GM23338 (cell line): ENCODE measurements around the gene STX10. TPM values are rescaled to one million over a fixed set of nuclear protein-coding genes. Genes with fewer than 3 reads are reported as not detected.

ENCODE experiments used
- ATAC-seq: fragments of 200-7000 bp; cut with Tn5 transposase; 3 replicates; pipeline ENCODE4 v1.9.1; 2020
- DNase-seq: peaks from one replicate; pipeline ENCODE4 v3.0.0-alpha.2; 2015; ENCODE audit warnings: low spot score
- H2AFZ ChIP-seq: fragments of 200-600 bp; sonication (generic); 2 replicates; pipeline ENCODE4 v1.8.0; 2016; ENCODE audit warnings: antibody characterized with exemption, mild to moderate bottlenecking, moderate library complexity
- H3F3A ChIP-seq: fragments of 200-600 bp; sonication (generic); replicated peaks from 2 replicates; pipeline ENCODE4 v1.8.0; 2017; ENCODE audit warnings: antibody characterized with exemption, mixed run types, low read depth
- H3K27ac ChIP-seq: fragments of 200-600 bp; sonication (generic); 2 replicates; pipeline ENCODE4 v1.6.1; 2016; ENCODE audit warnings: low read depth
- H3K27me3 ChIP-seq: fragments of 200-600 bp; sonication (generic); 2 replicates; pipeline ENCODE4 v1.8.0; 2016; ENCODE audit warnings: mild to moderate bottlenecking, mixed run types, moderate library complexity; ENCODE audit not compliant: insufficient read depth
- H3K36me3 ChIP-seq: fragments of 200-600 bp; sonication (generic); 2 replicates; pipeline ENCODE4 v1.8.0; 2016; ENCODE audit warnings: mild to moderate bottlenecking; ENCODE audit not compliant: insufficient read depth
- H3K4me1 ChIP-seq: fragments of 200-600 bp; sonication (generic); 2 replicates; pipeline ENCODE4 v1.8.0; 2016; ENCODE audit warnings: mild to moderate bottlenecking, moderate library complexity; ENCODE audit not compliant: insufficient read depth
- H3K4me2 ChIP-seq: fragments of 200-600 bp; sonication (generic); 2 replicates; pipeline ENCODE4 v1.7.1; 2017; ENCODE audit warnings: mixed run types
- H3K4me3 ChIP-seq: fragments of 200-600 bp; sonication (generic); 2 replicates; pipeline ENCODE4 v1.6.1; 2016; ENCODE audit warnings: mixed run types
- H3K79me2 ChIP-seq: fragments of 200-600 bp; sonication (generic); replicated peaks from 2 replicates; pipeline ENCODE4 v1.8.0; 2017; ENCODE audit warnings: mild to moderate bottlenecking; ENCODE audit not compliant: insufficient read depth
- H3K9me2 ChIP-seq: fragments of 200-600 bp; sonication (generic); 2 replicates; pipeline ENCODE4 v1.8.0; 2017; ENCODE audit not compliant: insufficient read depth
- H4K20me1 ChIP-seq: fragments of 200-600 bp; sonication (generic); replicated peaks from 2 replicates; pipeline ENCODE4 v1.8.0; 2017; ENCODE audit warnings: mild to moderate bottlenecking; ENCODE audit not compliant: insufficient read depth
- H3K27ac Mint-ChIP-seq: 2 replicates; pipeline ENCODE4 v1.8.0; 2020; ENCODE audit warnings: inconsistent platforms, mild to moderate bottlenecking, moderate library complexity, mixed read lengths
- H3K27me3 Mint-ChIP-seq: 3 replicates; pipeline ENCODE4 v1.8.0; 2022; ENCODE audit warnings: low read depth, mild to moderate bottlenecking, moderate library complexity, mixed read lengths, inconsistent platforms; ENCODE audit not compliant: insufficient read depth, poor library complexity
- H3K36me3 Mint-ChIP-seq: 3 replicates; pipeline ENCODE4 v1.8.0; 2021; ENCODE audit warnings: low read depth, mild to moderate bottlenecking, inconsistent platforms, moderate library complexity, mixed read lengths
- H3K4me1 Mint-ChIP-seq: 3 replicates; pipeline ENCODE4 v1.8.0; 2020; ENCODE audit warnings: mild to moderate bottlenecking, inconsistent platforms, mixed read lengths
- H3K4me3 Mint-ChIP-seq: 3 replicates; pipeline ENCODE4 v1.8.0; 2021; ENCODE audit warnings: moderate library complexity, mild to moderate bottlenecking, inconsistent platforms, mixed read lengths
- H3K9me3 Mint-ChIP-seq: 3 replicates; pipeline ENCODE4 v1.8.0; 2020; ENCODE audit warnings: moderate library complexity, mild to moderate bottlenecking, inconsistent platforms, mixed read lengths
- CREB1 ChIP-seq: fragments of 250-450 bp; sonication (Bioruptor Pico); IDR thresholded peaks from 2 replicates; pipeline ENCODE4 v1.5.0; 2020; ENCODE audit warnings: low read depth, mild to moderate bottlenecking, moderate library complexity
- CTCF ChIP-seq, 2 experiments: fragments of 200-600 bp in 1 of 2; sonication (generic) in 1 of 2; conservative IDR thresholded peaks; 2 replicates each; pipeline versions ENCODE4 v1.5.1 to v1.6.1; 2016 to 2017; ENCODE audit warnings: antibody characterized with exemption in 2 of 2, low read depth in 2 of 2, mild to moderate bottlenecking in 2 of 2, moderate library complexity in 1 of 2
- EZH2 ChIP-seq: fragments of 200-600 bp; sonication (generic); IDR thresholded peaks from one replicate; pipeline ENCODE4 v1.8.0; 2017; ENCODE audit warnings: antibody characterized with exemption, mild to moderate bottlenecking, low read depth; ENCODE audit not compliant: unreplicated experiment
- EZH2phosphoT487 ChIP-seq: fragments of 200-600 bp; sonication (generic); IDR thresholded peaks from one replicate; pipeline ENCODE4 v1.8.1; 2018; ENCODE audit warnings: antibody characterized with exemption; ENCODE audit not compliant: unreplicated experiment
- JUNB ChIP-seq: IDR thresholded peaks from one replicate; pipeline ENCODE4 v1.6.1; 2016; ENCODE audit warnings: antibody characterized with exemption; ENCODE audit not compliant: unreplicated experiment
- NANOG ChIP-seq: IDR thresholded peaks from 2 replicates; pipeline ENCODE4 v1.6.1; 2016; ENCODE audit warnings: antibody characterized with exemption, borderline replicate concordance
- POLR2AphosphoS5 ChIP-seq: IDR thresholded peaks from 2 replicates; pipeline ENCODE4 v1.6.1; 2016; ENCODE audit warnings: antibody characterized with exemption, low read depth
- STAT1 ChIP-seq: IDR thresholded peaks from one replicate; pipeline ENCODE4 v1.6.1; 2016; ENCODE audit warnings: antibody characterized with exemption; ENCODE audit not compliant: unreplicated experiment
- ZNF114 ChIP-seq: fragments of 250-450 bp; sonication (Bioruptor Pico); IDR thresholded peaks from 2 replicates; pipeline ENCODE4 v1.5.0; 2020; ENCODE audit warnings: mild to moderate bottlenecking, moderate library complexity
- ZNF331 ChIP-seq: fragments of 250-450 bp; sonication (Bioruptor Pico); IDR thresholded peaks from 2 replicates; pipeline ENCODE4 v1.5.0; 2020; ENCODE audit warnings: low read depth, mild to moderate bottlenecking, moderate library complexity
- polyA plus RNA-seq: library from polyadenylated mRNA; unstranded; fragments of >200 nt; fragmentation: Nextera tagmentation; extraction: Ambion mirVana; gene quantifications from 2 replicates; pipeline ENCODE4 v1.2.1, GENCODE V29; 2016
- total RNA-seq: library from RNA; depleted of rRNA; stranded (reverse); fragments of >200 nt; shearing (Covaris generic); gene quantifications from 2 replicates; pipeline ENCODE4 v1.2.3, GENCODE V29; 2014
- TF ChIP-seq, protein P1 (sequence below): IDR thresholded peaks from one replicate; pipeline ENCODE4 v1.6.1; 2018; ENCODE audit warnings: antibody characterized with exemption; ENCODE audit not compliant: unreplicated experiment
- TF ChIP-seq, protein P2 (sequence below): fragments of 250-450 bp; sonication (Bioruptor Pico); IDR thresholded peaks from 2 replicates; pipeline ENCODE4 v1.5.0; 2020; ENCODE audit warnings: mild to moderate bottlenecking, moderate library complexity
- TF ChIP-seq, protein P3 (sequence below): IDR thresholded peaks from 2 replicates; pipeline ENCODE4 v1.6.1; 2016; ENCODE audit warnings: antibody characterized with exemption

Gene STX10
- total and polyA plus RNA-seq, 2 experiments from 2014 or later, result 42.8 to 55.9 TPM

- Histone ChIP-seq H3K4me2 (peak overlapping the region; percentile 83), H3K9me2 (no peaks in the 10 kb centered on the region), H3K27ac (no peak overlapping the region), H3K27me3 (peaks cover 40% of the 10 kb centered on the region), H2AFZ (no peak overlapping the region), H3K4me3 (0 out of 2 replicates have a peak overlapping the region, but pooled peaks have one; percentile 56), H3K36me3 (no peaks in the 10 kb centered on the region), H3K79me2 (no peaks in the 10 kb centered on the region), H3F3A (peaks cover 15% of the 10 kb centered on the region), H4K20me1 (peaks cover 4% of the 10 kb centered on the region; the same call in 1 of the 2 replicates), H3K4me1 (peaks cover 18% of the 10 kb centered on the region; the same call in 1 of the 2 replicates)
- DNase-seq (no peak), ATAC-seq (no peak)
- peaks cover 5% of the 10 kb centered on the region; the same call in 2 of the 3 replicates for H3K4me1 Mint-ChIP-seq
- TF ChIP-seq CREB1, result no peak
- no peak for TF ChIP-seq CTCF (conservative IDR thresholded peaks at IDR 0.05; ENCODE audit: low read depth in 2 of 2)
- TF ChIP-seq POLR2AphosphoS5, result no peak
- TF ChIP-seq, protein P1, sequence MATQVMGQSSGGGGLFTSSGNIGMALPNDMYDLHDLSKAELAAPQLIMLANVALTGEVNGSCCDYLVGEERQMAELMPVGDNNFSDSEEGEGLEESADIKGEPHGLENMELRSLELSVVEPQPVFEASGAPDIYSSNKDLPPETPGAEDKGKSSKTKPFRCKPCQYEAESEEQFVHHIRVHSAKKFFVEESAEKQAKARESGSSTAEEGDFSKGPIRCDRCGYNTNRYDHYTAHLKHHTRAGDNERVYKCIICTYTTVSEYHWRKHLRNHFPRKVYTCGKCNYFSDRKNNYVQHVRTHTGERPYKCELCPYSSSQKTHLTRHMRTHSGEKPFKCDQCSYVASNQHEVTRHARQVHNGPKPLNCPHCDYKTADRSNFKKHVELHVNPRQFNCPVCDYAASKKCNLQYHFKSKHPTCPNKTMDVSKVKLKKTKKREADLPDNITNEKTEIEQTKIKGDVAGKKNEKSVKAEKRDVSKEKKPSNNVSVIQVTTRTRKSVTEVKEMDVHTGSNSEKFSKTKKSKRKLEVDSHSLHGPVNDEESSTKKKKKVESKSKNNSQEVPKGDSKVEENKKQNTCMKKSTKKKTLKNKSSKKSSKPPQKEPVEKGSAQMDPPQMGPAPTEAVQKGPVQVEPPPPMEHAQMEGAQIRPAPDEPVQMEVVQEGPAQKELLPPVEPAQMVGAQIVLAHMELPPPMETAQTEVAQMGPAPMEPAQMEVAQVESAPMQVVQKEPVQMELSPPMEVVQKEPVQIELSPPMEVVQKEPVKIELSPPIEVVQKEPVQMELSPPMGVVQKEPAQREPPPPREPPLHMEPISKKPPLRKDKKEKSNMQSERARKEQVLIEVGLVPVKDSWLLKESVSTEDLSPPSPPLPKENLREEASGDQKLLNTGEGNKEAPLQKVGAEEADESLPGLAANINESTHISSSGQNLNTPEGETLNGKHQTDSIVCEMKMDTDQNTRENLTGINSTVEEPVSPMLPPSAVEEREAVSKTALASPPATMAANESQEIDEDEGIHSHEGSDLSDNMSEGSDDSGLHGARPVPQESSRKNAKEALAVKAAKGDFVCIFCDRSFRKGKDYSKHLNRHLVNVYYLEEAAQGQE, result no peak
- TF ChIP-seq EZH2, result no peak
- TF ChIP-seq STAT1, result no peak
- TF ChIP-seq, protein P2, sequence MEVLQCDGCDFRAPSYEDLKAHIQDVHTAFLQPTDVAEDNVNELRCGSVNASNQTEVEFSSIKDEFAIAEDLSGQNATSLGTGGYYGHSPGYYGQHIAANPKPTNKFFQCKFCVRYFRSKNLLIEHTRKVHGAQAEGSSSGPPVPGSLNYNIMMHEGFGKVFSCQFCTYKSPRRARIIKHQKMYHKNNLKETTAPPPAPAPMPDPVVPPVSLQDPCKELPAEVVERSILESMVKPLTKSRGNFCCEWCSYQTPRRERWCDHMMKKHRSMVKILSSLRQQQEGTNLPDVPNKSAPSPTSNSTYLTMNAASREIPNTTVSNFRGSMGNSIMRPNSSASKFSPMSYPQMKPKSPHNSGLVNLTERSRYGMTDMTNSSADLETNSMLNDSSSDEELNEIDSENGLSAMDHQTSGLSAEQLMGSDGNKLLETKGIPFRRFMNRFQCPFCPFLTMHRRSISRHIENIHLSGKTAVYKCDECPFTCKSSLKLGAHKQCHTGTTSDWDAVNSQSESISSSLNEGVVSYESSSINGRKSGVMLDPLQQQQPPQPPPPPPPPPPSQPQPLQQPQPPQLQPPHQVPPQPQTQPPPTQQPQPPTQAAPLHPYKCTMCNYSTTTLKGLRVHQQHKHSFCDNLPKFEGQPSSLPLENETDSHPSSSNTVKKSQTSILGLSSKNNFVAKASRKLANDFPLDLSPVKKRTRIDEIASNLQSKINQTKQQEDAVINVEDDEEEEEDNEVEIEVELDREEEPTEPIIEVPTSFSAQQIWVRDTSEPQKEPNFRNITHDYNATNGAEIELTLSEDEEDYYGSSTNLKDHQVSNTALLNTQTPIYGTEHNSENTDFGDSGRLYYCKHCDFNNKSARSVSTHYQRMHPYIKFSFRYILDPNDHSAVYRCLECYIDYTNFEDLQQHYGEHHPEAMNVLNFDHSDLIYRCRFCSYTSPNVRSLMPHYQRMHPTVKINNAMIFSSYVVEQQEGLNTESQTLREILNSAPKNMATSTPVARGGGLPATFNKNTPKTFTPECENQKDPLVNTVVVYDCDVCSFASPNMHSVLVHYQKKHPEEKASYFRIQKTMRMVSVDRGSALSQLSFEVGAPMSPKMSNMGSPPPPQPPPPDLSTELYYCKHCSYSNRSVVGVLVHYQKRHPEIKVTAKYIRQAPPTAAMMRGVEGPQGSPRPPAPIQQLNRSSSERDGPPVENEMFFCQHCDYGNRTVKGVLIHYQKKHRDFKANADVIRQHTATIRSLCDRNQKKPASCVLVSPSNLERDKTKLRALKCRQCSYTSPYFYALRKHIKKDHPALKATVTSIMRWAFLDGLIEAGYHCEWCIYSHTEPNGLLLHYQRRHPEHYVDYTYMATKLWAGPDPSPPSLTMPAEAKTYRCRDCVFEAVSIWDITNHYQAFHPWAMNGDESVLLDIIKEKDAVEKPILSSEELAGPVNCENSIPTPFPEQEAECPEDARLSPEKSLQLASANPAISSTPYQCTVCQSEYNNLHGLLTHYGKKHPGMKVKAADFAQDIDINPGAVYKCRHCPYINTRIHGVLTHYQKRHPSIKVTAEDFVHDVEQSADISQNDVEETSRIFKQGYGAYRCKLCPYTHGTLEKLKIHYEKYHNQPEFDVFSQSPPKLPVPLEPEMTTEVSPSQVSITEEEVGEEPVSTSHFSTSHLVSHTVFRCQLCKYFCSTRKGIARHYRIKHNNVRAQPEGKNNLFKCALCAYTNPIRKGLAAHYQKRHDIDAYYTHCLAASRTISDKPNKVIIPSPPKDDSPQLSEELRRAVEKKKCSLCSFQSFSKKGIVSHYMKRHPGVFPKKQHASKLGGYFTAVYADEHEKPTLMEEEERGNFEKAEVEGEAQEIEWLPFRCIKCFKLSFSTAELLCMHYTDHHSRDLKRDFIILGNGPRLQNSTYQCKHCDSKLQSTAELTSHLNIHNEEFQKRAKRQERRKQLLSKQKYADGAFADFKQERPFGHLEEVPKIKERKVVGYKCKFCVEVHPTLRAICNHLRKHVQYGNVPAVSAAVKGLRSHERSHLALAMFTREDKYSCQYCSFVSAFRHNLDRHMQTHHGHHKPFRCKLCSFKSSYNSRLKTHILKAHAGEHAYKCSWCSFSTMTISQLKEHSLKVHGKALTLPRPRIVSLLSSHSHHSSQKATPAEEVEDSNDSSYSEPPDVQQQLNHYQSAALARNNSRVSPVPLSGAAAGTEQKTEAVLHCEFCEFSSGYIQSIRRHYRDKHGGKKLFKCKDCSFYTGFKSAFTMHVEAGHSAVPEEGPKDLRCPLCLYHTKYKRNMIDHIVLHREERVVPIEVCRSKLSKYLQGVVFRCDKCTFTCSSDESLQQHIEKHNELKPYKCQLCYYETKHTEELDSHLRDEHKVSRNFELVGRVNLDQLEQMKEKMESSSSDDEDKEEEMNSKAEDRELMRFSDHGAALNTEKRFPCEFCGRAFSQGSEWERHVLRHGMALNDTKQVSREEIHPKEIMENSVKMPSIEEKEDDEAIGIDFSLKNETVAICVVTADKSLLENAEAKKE (CRISPR knock-in tag), result no peak
- TF ChIP-seq, protein P3, sequence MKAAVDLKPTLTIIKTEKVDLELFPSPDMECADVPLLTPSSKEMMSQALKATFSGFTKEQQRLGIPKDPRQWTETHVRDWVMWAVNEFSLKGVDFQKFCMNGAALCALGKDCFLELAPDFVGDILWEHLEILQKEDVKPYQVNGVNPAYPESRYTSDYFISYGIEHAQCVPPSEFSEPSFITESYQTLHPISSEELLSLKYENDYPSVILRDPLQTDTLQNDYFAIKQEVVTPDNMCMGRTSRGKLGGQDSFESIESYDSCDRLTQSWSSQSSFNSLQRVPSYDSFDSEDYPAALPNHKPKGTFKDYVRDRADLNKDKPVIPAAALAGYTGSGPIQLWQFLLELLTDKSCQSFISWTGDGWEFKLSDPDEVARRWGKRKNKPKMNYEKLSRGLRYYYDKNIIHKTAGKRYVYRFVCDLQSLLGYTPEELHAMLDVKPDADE, result no peak
- no peak for TF ChIP-seq JUNB
- no peak for TF ChIP-seq NANOG
- no peak for TF ChIP-seq EZH2phosphoT487
- TF ChIP-seq ZNF331 (CRISPR knock-in tag), result no peak
- TF ChIP-seq ZNF114, result no peak
- no peak overlapping the region for H3K27ac Mint-ChIP-seq
- no peak overlapping the region for H3K4me3 Mint-ChIP-seq
- H3K9me3 Mint-ChIP-seq, result no peaks in the 10 kb centered on the region
- peaks cover 34% of the 10 kb centered on the region for H3K27me3 Mint-ChIP-seq
- H3K36me3 Mint-ChIP-seq, result peaks cover 7% of the 10 kb centered on the region
Observed at GRCh38 chr19:13103581-13104359, 46.4 kb downstream of the STX10 start.
